Measurements from ENCODE around the gene ANKRD63.

DNA sequence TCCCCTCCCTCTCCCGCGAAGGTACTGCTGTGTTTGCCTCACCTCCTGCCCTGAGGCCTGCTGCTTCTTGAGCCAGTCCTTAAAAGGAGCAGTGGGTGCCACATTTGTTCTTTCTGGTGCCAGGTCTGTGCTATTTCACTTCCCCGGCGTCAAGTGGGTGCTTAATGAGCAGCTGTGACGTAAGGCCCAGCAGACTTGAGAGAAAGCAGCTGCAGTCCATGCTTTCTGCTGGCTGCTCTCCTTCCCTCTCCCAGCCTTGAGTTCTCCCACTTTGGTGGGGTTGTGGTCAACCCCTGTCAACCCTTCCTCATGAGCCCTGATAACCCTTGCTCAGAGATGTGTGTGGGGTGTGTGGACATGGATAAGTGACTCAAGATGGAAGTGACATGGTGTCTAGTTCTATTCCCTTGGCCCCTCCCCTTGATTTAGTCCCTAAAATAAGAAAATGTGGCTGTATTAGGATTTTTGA, 47.5 kb upstream of the ANKRD63 start:
- TF ChIP-seq, protein P1, sequence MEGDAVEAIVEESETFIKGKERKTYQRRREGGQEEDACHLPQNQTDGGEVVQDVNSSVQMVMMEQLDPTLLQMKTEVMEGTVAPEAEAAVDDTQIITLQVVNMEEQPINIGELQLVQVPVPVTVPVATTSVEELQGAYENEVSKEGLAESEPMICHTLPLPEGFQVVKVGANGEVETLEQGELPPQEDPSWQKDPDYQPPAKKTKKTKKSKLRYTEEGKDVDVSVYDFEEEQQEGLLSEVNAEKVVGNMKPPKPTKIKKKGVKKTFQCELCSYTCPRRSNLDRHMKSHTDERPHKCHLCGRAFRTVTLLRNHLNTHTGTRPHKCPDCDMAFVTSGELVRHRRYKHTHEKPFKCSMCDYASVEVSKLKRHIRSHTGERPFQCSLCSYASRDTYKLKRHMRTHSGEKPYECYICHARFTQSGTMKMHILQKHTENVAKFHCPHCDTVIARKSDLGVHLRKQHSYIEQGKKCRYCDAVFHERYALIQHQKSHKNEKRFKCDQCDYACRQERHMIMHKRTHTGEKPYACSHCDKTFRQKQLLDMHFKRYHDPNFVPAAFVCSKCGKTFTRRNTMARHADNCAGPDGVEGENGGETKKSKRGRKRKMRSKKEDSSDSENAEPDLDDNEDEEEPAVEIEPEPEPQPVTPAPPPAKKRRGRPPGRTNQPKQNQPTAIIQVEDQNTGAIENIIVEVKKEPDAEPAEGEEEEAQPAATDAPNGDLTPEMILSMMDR (IDR thresholded peaks at IDR 0.05), result no peak
- TF ChIP-seq EZH2phosphoT487 (IDR thresholded peaks at IDR 0.05) (no peak), EZH2 (IDR thresholded peaks at IDR 0.05) (no peak)
